Esophagus squamous epithelium (tissue), 4 donors: Measurements from ENCODE around the gene SCLY.

Experiments used
- CTCF ChIP-seq, 6 experiments: fragments of 450-650 bp in 4 of 6; fragments of 200-600 bp in 2 of 6; sonication (generic) in 2 of 6; IDR thresholded peaks; one replicate each; pipeline ENCODE4 v1.5.1; 2016 to 2019; ENCODE audit warnings: antibody characterized with exemption in 6 of 6, mild to moderate bottlenecking in 4 of 6, moderate library complexity in 4 of 6
- POLR2A ChIP-seq, 4 donors: fragments of 450-650 bp; IDR thresholded peaks; one replicate each; pipeline ENCODE4 v1.6.1; 2017; ENCODE audit warnings: antibody characterized with exemption in 4 of 4, mild to moderate bottlenecking in 4 of 4, moderate library complexity in 3 of 4

DNA sequence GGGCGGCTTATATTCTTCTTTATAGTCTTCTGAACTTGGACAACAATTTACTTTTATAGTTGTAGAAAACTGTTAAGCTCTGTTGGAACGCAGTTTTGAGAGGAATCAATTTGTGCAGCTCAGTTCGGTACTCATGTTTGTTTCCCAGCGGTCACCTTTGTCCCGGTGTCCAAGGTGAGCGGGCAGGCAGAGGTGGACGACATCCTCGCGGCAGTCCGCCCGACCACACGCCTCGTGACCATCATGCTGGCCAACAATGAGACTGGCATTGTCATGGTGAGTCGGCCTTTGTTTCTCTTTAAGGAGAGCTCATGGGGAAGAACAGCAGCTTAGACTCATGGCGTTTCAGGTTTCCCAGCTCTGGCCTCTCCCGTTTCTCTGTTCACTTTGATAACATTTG lies 20.8 kb downstream of the SCLY start:
- TF ChIP-seq POLR2A (IDR thresholded peaks at IDR 0.05): no peak
- no peak for TF ChIP-seq CTCF (IDR thresholded peaks at IDR 0.05)
